Endodermal cell (in vitro differentiated cells): ENCODE results near the gene CDH8. TPM values are rescaled to one million over a fixed set of nuclear protein-coding genes. Genes with fewer than 3 reads are reported as not detected.
A peak's percentile ranks its signal among the peaks of the same experiment; 100 is the strongest.

Experiments
- DNase-seq: peaks from one replicate; pipeline ENCODE4 v3.0.0-alpha.2; 2017
- H3K27ac ChIP-seq: 2 replicates; pipeline ENCODE4 v1.5.1; 2013; ENCODE audit warnings: mild to moderate bottlenecking, low read depth, low read length, moderate library complexity
- H3K27me3 ChIP-seq: 2 replicates; pipeline ENCODE4 v1.6.1; 2013; ENCODE audit warnings: mild to moderate bottlenecking, low read length, moderate library complexity; ENCODE audit not compliant: insufficient read depth, control insufficient read depth, poor library complexity, severe bottlenecking
- H3K36me3 ChIP-seq: 2 replicates; pipeline ENCODE4 v1.7.0; 2013; ENCODE audit warnings: mild to moderate bottlenecking, low read length, moderate library complexity; ENCODE audit not compliant: control insufficient read depth, insufficient read depth
- H3K4me1 ChIP-seq: one replicate; pipeline ENCODE4 v1.7.0; 2013; ENCODE audit warnings: low read length; ENCODE audit not compliant: control insufficient read depth, insufficient read depth
- H3K4me3 ChIP-seq: 2 replicates; pipeline ENCODE4 v1.5.1; 2013; ENCODE audit warnings: mild to moderate bottlenecking, low read length, moderate library complexity
- H3K9ac ChIP-seq: 2 replicates; pipeline ENCODE4 v1.6.1; 2013; ENCODE audit warnings: mild to moderate bottlenecking, low read length, moderate library complexity; ENCODE audit not compliant: poor library complexity, severe bottlenecking; ENCODE audit errors: extremely low read depth
- H3K9me3 ChIP-seq: 2 replicates; pipeline ENCODE4 v1.6.1; 2013; ENCODE audit warnings: mild to moderate bottlenecking, low read length, moderate library complexity; ENCODE audit not compliant: control insufficient read depth
- H3K27ac Mint-ChIP-seq: 2 replicates; pipeline ENCODE4 v1.8.0; 2020; ENCODE audit warnings: mixed read lengths
- H3K27me3 Mint-ChIP-seq: 2 replicates; pipeline ENCODE4 v1.8.0; 2021; ENCODE audit warnings: mild to moderate bottlenecking, mixed read lengths; ENCODE audit not compliant: insufficient read depth
- H3K36me3 Mint-ChIP-seq: 2 replicates; pipeline ENCODE4 v1.8.0; 2020; ENCODE audit warnings: low read depth, mixed read lengths
- H3K4me1 Mint-ChIP-seq: 2 replicates; pipeline ENCODE4 v1.8.0; 2020; ENCODE audit warnings: mixed read lengths
- H3K4me3 Mint-ChIP-seq: 2 replicates; pipeline ENCODE4 v1.8.0; 2020; ENCODE audit warnings: mild to moderate bottlenecking, moderate library complexity, mixed read lengths
- H3K9me3 Mint-ChIP-seq: 2 replicates; pipeline ENCODE4 v1.8.0; 2020; ENCODE audit warnings: mild to moderate bottlenecking, mixed read lengths
- WGBS, 2 experiments: methylation state at CpG; one replicate each; pipeline versions ENCODE4 v1.1.5 to v1.1.7; 2013; ENCODE audit warnings: missing lambda C conversion rate in 2 of 2, mixed read lengths in 1 of 2; ENCODE audit not compliant: insufficient coverage in 1 of 2, insufficient read length in 1 of 2; 5-methylcytosine and 5-hydroxymethylcytosine counted together
- total RNA-seq, 2 donors: library from RNA; stranded (reverse); fragmentation: NEBNext Ultra II Directional in 1 of 2; extraction: Animal tissue kit (Norgen Biotek cat#: 25700) in 1 of 2; gene quantifications; 2 replicates in 1 of 2; 3 replicates in 1 of 2; pipeline ENCODE4 v1.2.1, GENCODE V29; 2021
- TF ChIP-seq, protein P1 (sequence below): fragments of 200-600 bp; sonication (generic); conservative IDR thresholded peaks from 2 replicates; pipeline ENCODE4 v1.5.0; 2021; ENCODE audit warnings: antibody characterized with exemption, mild to moderate bottlenecking

CDH8 gene
- total RNA-seq, 2 donors from 2014 or later: 13.9 to 27.2 TPM

DNA sequence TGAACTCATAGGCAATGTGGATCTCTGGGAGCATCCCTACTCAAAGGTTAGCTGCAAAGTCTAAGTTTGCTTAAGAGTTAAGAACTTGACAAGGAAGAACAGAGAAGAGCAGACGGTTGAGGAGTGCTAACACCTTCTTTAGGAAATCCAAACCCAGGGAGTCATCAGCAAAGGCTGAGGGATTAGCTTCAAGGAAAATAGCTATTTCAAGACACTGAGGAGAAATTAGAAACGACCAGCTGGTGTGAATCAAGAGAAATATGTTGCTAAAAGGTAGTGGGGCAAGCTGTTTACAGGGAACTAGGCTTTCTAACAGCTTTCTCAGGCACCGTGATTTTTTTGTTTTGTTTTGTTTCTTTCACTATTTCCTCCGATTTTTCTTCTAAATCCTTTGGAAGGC is 90.7 kb downstream of the CDH8 start:
- peak overlapping the region; percentile 22 for H3K27ac Mint-ChIP-seq
- peaks cover 67% of the 10 kb centered on the region for H3K4me1 Mint-ChIP-seq
- H3K36me3 ChIP-seq: no peaks in the 10 kb centered on the region
- H3K27me3 Mint-ChIP-seq: no peaks in the 10 kb centered on the region
- TF ChIP-seq, protein P1, sequence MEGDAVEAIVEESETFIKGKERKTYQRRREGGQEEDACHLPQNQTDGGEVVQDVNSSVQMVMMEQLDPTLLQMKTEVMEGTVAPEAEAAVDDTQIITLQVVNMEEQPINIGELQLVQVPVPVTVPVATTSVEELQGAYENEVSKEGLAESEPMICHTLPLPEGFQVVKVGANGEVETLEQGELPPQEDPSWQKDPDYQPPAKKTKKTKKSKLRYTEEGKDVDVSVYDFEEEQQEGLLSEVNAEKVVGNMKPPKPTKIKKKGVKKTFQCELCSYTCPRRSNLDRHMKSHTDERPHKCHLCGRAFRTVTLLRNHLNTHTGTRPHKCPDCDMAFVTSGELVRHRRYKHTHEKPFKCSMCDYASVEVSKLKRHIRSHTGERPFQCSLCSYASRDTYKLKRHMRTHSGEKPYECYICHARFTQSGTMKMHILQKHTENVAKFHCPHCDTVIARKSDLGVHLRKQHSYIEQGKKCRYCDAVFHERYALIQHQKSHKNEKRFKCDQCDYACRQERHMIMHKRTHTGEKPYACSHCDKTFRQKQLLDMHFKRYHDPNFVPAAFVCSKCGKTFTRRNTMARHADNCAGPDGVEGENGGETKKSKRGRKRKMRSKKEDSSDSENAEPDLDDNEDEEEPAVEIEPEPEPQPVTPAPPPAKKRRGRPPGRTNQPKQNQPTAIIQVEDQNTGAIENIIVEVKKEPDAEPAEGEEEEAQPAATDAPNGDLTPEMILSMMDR: no peak
- peaks cover 23% of the 10 kb centered on the region for H3K4me1 ChIP-seq
- H3K9me3 Mint-ChIP-seq: peaks cover 8% of the 10 kb centered on the region
- DNase-seq: no peak
- H3K36me3 Mint-ChIP-seq: peaks cover 2% of the 10 kb centered on the region
- H3K9me3 ChIP-seq: peaks cover 9% of the 10 kb centered on the region
- peak overlapping the region; percentile 61 for H3K4me3 ChIP-seq
- no peak overlapping the region for H3K9ac ChIP-seq
- H3K4me3 Mint-ChIP-seq: no peak overlapping the region
- WGBS, 2 experiments: 58 to 75% methylated on average over 4 of the region's 4 CpGs
- no peak overlapping the region for H3K27ac ChIP-seq
- no peaks in the 10 kb centered on the region for H3K27me3 ChIP-seq

DNA sequence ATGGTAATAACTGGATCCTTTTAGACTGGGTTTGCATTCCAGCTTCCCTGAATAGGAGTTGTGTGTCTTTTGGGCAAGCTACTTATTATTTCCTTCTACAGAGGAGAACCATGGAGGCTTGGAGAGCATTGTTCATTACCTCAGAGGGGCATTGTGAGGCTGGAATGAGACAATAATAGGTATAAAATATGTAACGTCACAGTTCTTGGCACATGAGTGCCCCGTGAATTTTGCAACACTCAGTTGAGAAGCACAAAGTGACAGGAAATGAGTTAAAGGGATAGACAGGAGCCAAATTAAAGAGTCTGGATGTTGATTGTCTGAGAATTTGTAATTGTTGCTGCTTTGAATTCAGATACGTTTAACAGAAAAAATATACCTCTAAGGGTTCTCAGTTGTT is 92.2 kb downstream of the CDH8 start:
- 85 to 97% methylated on average over 3 of the region's 3 CpGs for WGBS, 2 experiments

DNA sequence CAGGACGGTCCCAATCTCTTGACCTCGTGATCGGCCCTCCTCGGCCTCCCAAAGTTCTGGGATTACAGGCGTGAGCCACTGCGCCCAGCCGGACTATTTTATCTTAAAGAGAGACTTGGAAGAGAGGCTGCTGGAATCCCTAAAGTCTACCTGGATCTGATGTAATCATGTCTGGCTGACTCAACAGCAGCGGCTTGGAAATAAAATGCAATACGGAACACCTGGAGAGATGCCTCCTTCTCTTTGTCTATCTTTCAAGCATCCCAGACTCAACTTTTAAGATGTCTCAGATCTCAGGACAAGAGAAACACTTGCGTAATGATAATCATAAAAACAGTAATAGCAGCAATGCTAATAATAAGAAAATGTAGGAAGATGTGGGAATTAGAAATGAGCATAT is 95.6 kb downstream of the CDH8 start:
- Histone ChIP-seq H3K27ac (no peak overlapping the region), H3K4me3 (no peak overlapping the region), H3K9me3 (no peaks in the 10 kb centered on the region), H3K27me3 (no peaks in the 10 kb centered on the region), H3K9ac (no peak overlapping the region), H3K36me3 (no peaks in the 10 kb centered on the region), H3K4me1 (peaks cover 10% of the 10 kb centered on the region)
- no peak for DNase-seq
- H3K27me3 Mint-ChIP-seq: no peaks in the 10 kb centered on the region
- H3K9me3 Mint-ChIP-seq: no peaks in the 10 kb centered on the region
- TF ChIP-seq, protein P1: no peak
- H3K36me3 Mint-ChIP-seq: no peaks in the 10 kb centered on the region
- H3K27ac Mint-ChIP-seq: no peak overlapping the region
- H3K4me3 Mint-ChIP-seq: no peak overlapping the region
- H3K4me1 Mint-ChIP-seq: peaks cover 53% of the 10 kb centered on the region
- whole genome bisulfite sequencing, 2 experiments: 97 to 98% methylated on average over 9 to 10 of the region's 10 CpGs

More for the DNA sequence above, 92.2 kb downstream of the CDH8 start:
- H3K9ac ChIP-seq: no peak overlapping the region
- peaks cover 23% of the 10 kb centered on the region for H3K4me1 ChIP-seq
- H3K4me3 Mint-ChIP-seq: no peak overlapping the region
- no peaks in the 10 kb centered on the region for H3K36me3 ChIP-seq
- no peaks in the 10 kb centered on the region for H3K27me3 Mint-ChIP-seq
- peak overlapping the region; percentile 1 for H3K4me3 ChIP-seq
- H3K27ac Mint-ChIP-seq: no peak overlapping the region
- peaks cover 73% of the 10 kb centered on the region for H3K4me1 Mint-ChIP-seq
- no peaks in the 10 kb centered on the region for H3K9me3 ChIP-seq
- H3K36me3 Mint-ChIP-seq: no peaks in the 10 kb centered on the region
- TF ChIP-seq, protein P1: no peak
- H3K9me3 Mint-ChIP-seq: peaks cover 2% of the 10 kb centered on the region
- no peak for DNase-seq
- no peaks in the 10 kb centered on the region for H3K27me3 ChIP-seq
- H3K27ac ChIP-seq: no peak overlapping the region
